A549 (cell line): ENCODE results near the gene GPRIN3. TPM values are rescaled to one million over a fixed set of nuclear protein-coding genes. Genes with fewer than 3 reads are reported as not detected.
A peak's percentile ranks its signal among the peaks of the same experiment; 100 is the strongest.

ENCODE experiments used
- ATAC-seq, 2 experiments: fragments of 200-7000 bp in 1 of 2; fragments of >200 bp in 1 of 2; cut with Nextera tagmentation in 1 of 2; cut with Tn5 transposase in 1 of 2; 3 replicates each; pipeline versions ENCODE4 v1.8.0 to v1.9.1; 2018 to 2020; ENCODE audit warnings: mild to moderate bottlenecking in 1 of 2, moderate library complexity in 1 of 2
- CTCF ChIA-PET: fragments of 300-600 bp; sonication (Branson Sonifier 250); formaldehyde crosslinking; extraction: SDS; loops from one replicate; lab custom pipeline; 2021; ENCODE audit warnings: antibody characterized with exemption, inconsistent platforms; lab: Yijun Ruan, JAX
- POLR2A ChIA-PET: fragments of 350-600 bp; formaldehyde crosslinking; extraction: SDS; loops from one replicate; lab custom pipeline; 2021; ENCODE audit warnings: antibody characterized with exemption, inconsistent platforms; lab: Yijun Ruan, JAX
- DNase-seq, 2 experiments: peaks; one replicate each; pipeline versions ENCODE4 v3.0.0 to v3.0.0-alpha.2; 2011 to 2016; ENCODE audit warnings: low read depth in 1 of 2, low spot score in 1 of 2
- FAIRE-seq: peaks from 2 replicates; lab custom pipeline; 2011; peaks lifted over from hg19 to GRCh38; lab: Jason Lieb, UNC
- H3K27ac ChIP-seq, 2 experiments: fragments of >200 bp; sonication (Bioruptor Twin); formaldehyde crosslinking; 3 replicates each; pipeline ENCODE4 v1.5.1; 2016 to 2017
- H3K4me1 ChIP-seq: fragments of >200 bp; sonication (Bioruptor Twin); formaldehyde crosslinking; 3 replicates; pipeline ENCODE4 v1.6.1; 2016
- H3K4me2 ChIP-seq: fragments of >200 bp; sonication (Bioruptor Twin); formaldehyde crosslinking; 3 replicates; pipeline ENCODE4 v1.6.1; 2016
- H3K4me3 ChIP-seq: fragments of >200 bp; sonication (Bioruptor Twin); formaldehyde crosslinking; 3 replicates; pipeline ENCODE4 v1.5.1; 2016
- H3K9me3 ChIP-seq: fragments of >200 bp; sonication (Bioruptor Twin); formaldehyde crosslinking; 3 replicates; pipeline ENCODE4 v1.6.1; 2016
- BHLHE40 ChIP-seq: IDR thresholded peaks from 2 replicates; pipeline ENCODE4 v1.6.1; 2012; ENCODE audit warnings: low read depth, low read length, inconsistent platforms
- CBX2 ChIP-seq: fragments of 200-600 bp; sonication (generic); IDR thresholded peaks from 2 replicates; pipeline ENCODE4 v1.6.1; 2016; ENCODE audit warnings: low read depth, mild to moderate bottlenecking, borderline replicate concordance
- CEBPB ChIP-seq, 2 experiments: fragments of >200 bp in 1 of 2; sonication (Bioruptor Twin) in 1 of 2; formaldehyde crosslinking in 1 of 2; IDR thresholded peaks; 2 replicates each; pipeline ENCODE4 v1.6.1; 2012 to 2016
- EHF ChIP-seq: fragments of 250-450 bp; sonication (Bioruptor Pico); IDR thresholded peaks from 2 replicates; pipeline ENCODE4 v1.5.0; 2020; ENCODE audit warnings: mild to moderate bottlenecking
- EP300 ChIP-seq, 2 experiments: fragments of >200 bp; sonication (Bioruptor Twin); formaldehyde crosslinking; IDR thresholded peaks; 2 replicates in 1 of 2; 3 replicates in 1 of 2; pipeline ENCODE4 v1.6.1; 2016 to 2017
- ESRRA ChIP-seq: fragments of 150-350 bp; IDR thresholded peaks from 2 replicates; pipeline ENCODE4 v1.6.1; 2014; ENCODE audit warnings: mild to moderate bottlenecking, low read length, borderline replicate concordance
- FOSL2 ChIP-seq, 2 experiments: fragments of 450-650 bp in 1 of 2; fragments of >200 bp in 1 of 2; sonication (Bioruptor Twin) in 1 of 2; formaldehyde crosslinking; IDR thresholded peaks; 2 replicates each; pipeline versions ENCODE4 v1.5.0 to v1.6.1; 2016 to 2020; ENCODE audit warnings: mild to moderate bottlenecking in 1 of 2, moderate library complexity in 1 of 2
- FOXS1 ChIP-seq: fragments of 250-450 bp; sonication (Bioruptor Pico); IDR thresholded peaks from 2 replicates; pipeline ENCODE4 v1.5.0; 2020; ENCODE audit warnings: mild to moderate bottlenecking, moderate library complexity
- GATA3 ChIP-seq: IDR thresholded peaks from 2 replicates; pipeline ENCODE4 v1.6.1; 2012; ENCODE audit warnings: borderline replicate concordance
- HDAC2 ChIP-seq: fragments of 200-600 bp; sonication (generic); IDR thresholded peaks from 2 replicates; pipeline ENCODE4 v1.6.1; 2016
- HOXA7 ChIP-seq: fragments of 250-450 bp; sonication (Bioruptor Pico); IDR thresholded peaks from 2 replicates; pipeline ENCODE4 v1.5.0; 2020; ENCODE audit warnings: mild to moderate bottlenecking, moderate library complexity
- HOXB5 ChIP-seq: fragments of 250-450 bp; sonication (Bioruptor Pico); IDR thresholded peaks from 2 replicates; pipeline ENCODE4 v1.5.0; 2020; ENCODE audit warnings: mild to moderate bottlenecking, moderate library complexity
- JUN ChIP-seq, 2 experiments: fragments of >200 bp; sonication (Bioruptor Twin); formaldehyde crosslinking; IDR thresholded peaks; 2 replicates in 1 of 2; 3 replicates in 1 of 2; pipeline ENCODE4 v1.6.1; 2016 to 2017
- JUNB ChIP-seq: fragments of >200 bp; sonication (Bioruptor Twin); formaldehyde crosslinking; IDR thresholded peaks from 2 replicates; pipeline ENCODE4 v1.6.1; 2016
- MYC ChIP-seq: IDR thresholded peaks from 2 replicates; pipeline ENCODE4 v1.6.1; 2012; ENCODE audit warnings: mild to moderate bottlenecking, inconsistent platforms, low read length, improper control_type of control experiment, borderline replicate concordance
- POLR2AphosphoS2 ChIP-seq: conservative IDR thresholded peaks from 2 replicates; pipeline ENCODE4 v1.6.1; 2012; ENCODE audit warnings: low read length, improper control_type of control experiment, inconsistent platforms
- RARB ChIP-seq: fragments of 250-450 bp; sonication (Bioruptor Pico); IDR thresholded peaks from 2 replicates; pipeline ENCODE4 v1.8.0; 2021; ENCODE audit warnings: mild to moderate bottlenecking, moderate library complexity
- RCOR1 ChIP-seq: fragments of 150-350 bp; IDR thresholded peaks from 2 replicates; pipeline ENCODE4 v1.6.1; 2014; ENCODE audit warnings: antibody characterized with exemption, low read length, low read depth
- RFX5 ChIP-seq: fragments of 450-650 bp; IDR thresholded peaks from 2 replicates; pipeline ENCODE4 v1.7.1; 2014; ENCODE audit warnings: antibody characterized with exemption, mild to moderate bottlenecking, moderate library complexity
- SMC3 ChIP-seq: fragments of >200 bp; sonication (Bioruptor Twin); formaldehyde crosslinking; IDR thresholded peaks from 3 replicates; pipeline ENCODE4 v1.6.1; 2018; ENCODE audit warnings: inconsistent platforms
- TFCP2L1 ChIP-seq: fragments of 250-450 bp; sonication (Bioruptor Pico); IDR thresholded peaks from 2 replicates; pipeline ENCODE4 v1.5.0; 2021; ENCODE audit warnings: mild to moderate bottlenecking
- TP53 ChIP-seq: fragments of 250-450 bp; sonication (Bioruptor Pico); IDR thresholded peaks from 2 replicates; pipeline ENCODE4 v1.5.0; 2021; ENCODE audit warnings: mild to moderate bottlenecking, moderate library complexity
- ZFP36 ChIP-seq: fragments of 450-650 bp; IDR thresholded peaks from 2 replicates; pipeline ENCODE4 v1.6.1; 2014; ENCODE audit warnings: borderline replicate concordance; ENCODE audit not compliant: partially characterized antibody
- ZSCAN20 ChIP-seq: fragments of 250-450 bp; sonication (Bioruptor Pico); IDR thresholded peaks from 2 replicates; pipeline ENCODE4 v1.8.0; 2022; ENCODE audit warnings: mild to moderate bottlenecking, moderate library complexity
- WGBS: methylation state at CpG from one replicate; pipeline ENCODE4 v1.1.6; 2017; ENCODE audit errors: missing lambda C conversion rate; 5-methylcytosine and 5-hydroxymethylcytosine counted together
- polyA plus RNA-seq, 4 experiments: library from polyadenylated mRNA; depleted of rRNA in 3 of 4; stranded (reverse); fragments of >200 nt; fragmentation: RNase III in 1 of 4; extraction: RNeasy Plus Mini Kit Qiagen cat#74134 plus additional on column Dnase treatment in 1 of 4; gene quantifications; 2 replicates in 3 of 4; 3 replicates in 1 of 4; pipeline ENCODE4 v1.2.3, GENCODE V29; 2011 to 2017
- TF ChIP-seq, protein P1 (sequence below): fragments of 150-350 bp; IDR thresholded peaks from 2 replicates; pipeline ENCODE4 v1.6.1; 2014; ENCODE audit warnings: low read depth, mild to moderate bottlenecking, low read length
- TF ChIP-seq, protein P2 (sequence below): fragments of >200 bp; sonication (Bioruptor Twin); formaldehyde crosslinking; IDR thresholded peaks from 3 replicates; pipeline ENCODE4 v1.6.1; 2016
- TF ChIP-seq, protein P3 (sequence below): IDR thresholded peaks from 2 replicates; pipeline ENCODE4 v1.6.1; 2012
- TF ChIP-seq, protein P4 (sequence below): fragments of 250-450 bp; sonication (Bioruptor Pico); IDR thresholded peaks from 2 replicates; pipeline ENCODE4 v1.5.0; 2021; ENCODE audit warnings: mild to moderate bottlenecking, moderate library complexity, borderline replicate concordance
- TF ChIP-seq, protein P5 (sequence below): fragments of >200 bp; sonication (Bioruptor Twin); formaldehyde crosslinking; IDR thresholded peaks from 3 replicates; pipeline ENCODE4 v1.5.1; 2016

The GPRIN3 gene
- polyA plus RNA-seq, 2 of the 4 experiments (the other 2 are of a cell fraction) = 6.8 to 18.7 TPM

DNA sequence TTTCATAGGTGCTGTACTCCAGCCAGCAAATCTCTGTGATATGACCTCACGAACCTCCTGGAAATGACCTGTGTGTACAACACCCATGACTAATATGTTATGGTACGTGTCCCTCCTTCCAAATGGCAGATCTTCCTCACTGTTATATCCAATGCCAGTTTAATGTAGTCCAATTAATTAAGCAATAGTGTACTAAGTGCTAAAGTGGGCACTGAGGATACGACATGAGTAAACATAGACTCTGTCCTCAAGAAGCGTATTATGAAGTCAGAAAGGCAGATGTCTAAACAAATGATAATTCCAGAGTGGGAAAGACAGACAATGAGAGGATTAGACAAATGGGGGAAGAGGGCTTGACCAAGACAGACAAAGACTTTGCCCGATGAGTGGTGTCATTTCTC is 33.9 kb downstream of the GPRIN3 start (continued):
- TF ChIP-seq, protein P1, sequence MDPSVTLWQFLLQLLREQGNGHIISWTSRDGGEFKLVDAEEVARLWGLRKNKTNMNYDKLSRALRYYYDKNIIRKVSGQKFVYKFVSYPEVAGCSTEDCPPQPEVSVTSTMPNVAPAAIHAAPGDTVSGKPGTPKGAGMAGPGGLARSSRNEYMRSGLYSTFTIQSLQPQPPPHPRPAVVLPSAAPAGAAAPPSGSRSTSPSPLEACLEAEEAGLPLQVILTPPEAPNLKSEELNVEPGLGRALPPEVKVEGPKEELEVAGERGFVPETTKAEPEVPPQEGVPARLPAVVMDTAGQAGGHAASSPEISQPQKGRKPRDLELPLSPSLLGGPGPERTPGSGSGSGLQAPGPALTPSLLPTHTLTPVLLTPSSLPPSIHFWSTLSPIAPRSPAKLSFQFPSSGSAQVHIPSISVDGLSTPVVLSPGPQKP = no peak
- TF ChIP-seq, protein P2, sequence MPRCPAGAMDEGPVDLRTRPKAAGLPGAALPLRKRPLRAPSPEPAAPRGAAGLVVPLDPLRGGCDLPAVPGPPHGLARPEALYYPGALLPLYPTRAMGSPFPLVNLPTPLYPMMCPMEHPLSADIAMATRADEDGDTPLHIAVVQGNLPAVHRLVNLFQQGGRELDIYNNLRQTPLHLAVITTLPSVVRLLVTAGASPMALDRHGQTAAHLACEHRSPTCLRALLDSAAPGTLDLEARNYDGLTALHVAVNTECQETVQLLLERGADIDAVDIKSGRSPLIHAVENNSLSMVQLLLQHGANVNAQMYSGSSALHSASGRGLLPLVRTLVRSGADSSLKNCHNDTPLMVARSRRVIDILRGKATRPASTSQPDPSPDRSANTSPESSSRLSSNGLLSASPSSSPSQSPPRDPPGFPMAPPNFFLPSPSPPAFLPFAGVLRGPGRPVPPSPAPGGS = peak; percentile 45; the same call in 1 of the 3 replicates
- no peak for TF ChIP-seq SMC3
- 0 out of 2 replicates have a peak, but pooled peaks have one; percentile 33 for TF ChIP-seq FOXS1
- TF ChIP-seq RARB (CRISPR knock-in tag) = peak; percentile 77; the same call in 1 of the 2 replicates
- TF ChIP-seq POLR2AphosphoS2 = no peak
- TF ChIP-seq HOXA7 = no peak
- no peak for TF ChIP-seq ESRRA
- peak; percentile 90 to 92; a peak in 4 of 5 replicates for TF ChIP-seq JUN (IDR thresholded peaks at IDR 0.05)
- no peak for TF ChIP-seq TFCP2L1 (CRISPR knock-in tag)
- TF ChIP-seq, protein P3, sequence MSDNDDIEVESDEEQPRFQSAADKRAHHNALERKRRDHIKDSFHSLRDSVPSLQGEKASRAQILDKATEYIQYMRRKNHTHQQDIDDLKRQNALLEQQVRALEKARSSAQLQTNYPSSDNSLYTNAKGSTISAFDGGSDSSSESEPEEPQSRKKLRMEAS = peak; percentile 59; the same call in 1 of the 2 replicates
- TF ChIP-seq HOXB5 (CRISPR knock-in tag) = peak; percentile 39; the same call in 1 of the 2 replicates
- 0 out of 2 replicates have a peak, but pooled peaks have one; percentile 2 for TF ChIP-seq ZSCAN20 (CRISPR knock-in tag)
- peak; percentile 77 for TF ChIP-seq FOSL2 (IDR thresholded peaks at IDR 0.05)
- peak; percentile 93 for TF ChIP-seq FOSL2 (CRISPR knock-in tag; IDR thresholded peaks at IDR 0.05)

DNA sequence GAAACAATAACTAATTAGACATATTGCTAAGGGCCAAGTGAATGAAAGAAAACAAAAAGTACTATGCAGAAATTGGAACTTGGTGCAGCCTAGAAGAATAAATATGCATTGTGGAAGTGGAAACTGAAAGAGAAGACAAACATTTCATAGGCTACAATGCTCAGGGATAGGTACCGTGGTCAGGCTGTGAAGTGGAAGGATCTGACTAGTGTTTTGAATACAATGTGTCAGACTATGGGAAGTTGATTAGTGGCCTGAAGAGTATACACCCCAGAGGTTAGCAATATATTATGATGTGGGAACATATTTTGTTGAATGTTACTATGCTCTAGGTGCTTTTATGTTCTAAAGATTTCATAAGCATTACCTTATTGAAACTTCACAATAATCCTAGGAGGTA is 36.8 kb downstream of the GPRIN3 start:
- TF ChIP-seq BHLHE40 (no peak), JUNB (no peak), ZFP36 (no peak), EHF (CRISPR knock-in tag) (no peak), HOXB5 (CRISPR knock-in tag) (no peak), POLR2AphosphoS2 (no peak)
- TF ChIP-seq, protein P4, sequence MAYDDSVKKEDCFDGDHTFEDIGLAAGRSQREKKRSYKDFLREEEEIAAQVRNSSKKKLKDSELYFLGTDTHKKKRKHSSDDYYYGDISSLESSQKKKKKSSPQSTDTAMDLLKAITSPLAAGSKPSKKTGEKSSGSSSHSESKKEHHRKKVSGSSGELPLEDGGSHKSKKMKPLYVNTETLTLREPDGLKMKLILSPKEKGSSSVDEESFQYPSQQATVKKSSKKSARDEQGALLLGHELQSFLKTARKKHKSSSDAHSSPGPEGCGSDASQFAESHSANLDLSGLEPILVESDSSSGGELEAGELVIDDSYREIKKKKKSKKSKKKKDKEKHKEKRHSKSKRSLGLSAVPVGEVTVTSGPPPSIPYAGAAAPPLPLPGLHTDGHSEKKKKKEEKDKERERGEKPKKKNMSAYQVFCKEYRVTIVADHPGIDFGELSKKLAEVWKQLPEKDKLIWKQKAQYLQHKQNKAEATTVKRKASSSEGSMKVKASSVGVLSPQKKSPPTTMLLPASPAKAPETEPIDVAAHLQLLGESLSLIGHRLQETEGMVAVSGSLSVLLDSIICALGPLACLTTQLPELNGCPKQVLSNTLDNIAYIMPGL (CRISPR knock-in tag) = no peak
- TF ChIP-seq, all 56 proteins: peak for 0
- WGBS = 74% methylated on average over 1 of the region's 1 CpG
- no peak for FAIRE-seq
- Histone ChIP-seq H3K4me3 (no peak overlapping the region), H3K9me3 (0 out of 3 replicates have a peak, but pooled peaks cover 3% of the 10 kb centered on the region), H3K4me1 (peaks cover 57% of the 10 kb centered on the region), H3K4me2 (no peak overlapping the region), H3K27ac (peak overlapping the region in 1 of 2 experiments; percentile 97; a peak in 3 of 6 replicates)
- ChIA-PET POLR2A (no interaction called here), CTCF (interaction anchor here (0.6 kb wide), 1 partner anchor 76 kb away, joined by 3 read pairs; no protein-coding TSS in a partner anchor)
- no peak for ATAC-seq
- no peak for DNase-seq

DNA sequence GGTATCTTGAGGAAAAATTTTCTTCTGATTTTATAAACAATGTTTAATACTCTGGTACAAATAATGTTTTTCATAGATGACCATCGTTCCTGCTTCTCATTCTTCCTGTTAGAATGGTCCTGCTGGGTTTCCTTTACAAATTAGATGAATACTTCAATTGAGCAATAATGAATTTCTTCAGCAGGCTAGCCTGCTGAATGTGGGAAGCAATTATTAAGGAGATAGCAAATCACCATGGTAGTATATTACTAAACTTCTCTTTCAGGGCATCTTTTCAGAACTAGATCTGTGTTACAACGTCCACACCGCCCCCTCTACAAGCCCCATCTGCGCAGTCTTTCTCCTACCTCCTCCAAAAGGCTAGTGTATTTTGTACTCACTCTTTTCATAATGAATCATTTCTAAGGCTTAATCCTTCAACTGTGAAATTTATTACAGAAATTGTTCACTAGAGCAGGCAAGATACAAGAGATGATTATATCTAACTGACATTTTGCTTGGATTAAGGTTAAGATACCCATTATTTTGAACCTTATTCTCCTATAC is 38.4 kb downstream of the GPRIN3 start:
- 77% methylated on average over 4 of the region's 4 CpGs for WGBS
- FAIRE-seq (no peak), ATAC-seq (no peak), DNase-seq (no peak)
- POLR2A ChIA-PET = no interaction called here
- Histone ChIP-seq H3K4me2 (no peak overlapping the region), H3K27ac (peak overlapping the region; percentile 35 to 62; a peak in 2 of 6 replicates), H3K4me1 (peaks cover 43% of the 10 kb centered on the region), H3K9me3 (peaks cover 11% of the 10 kb centered on the region), H3K4me3 (no peak overlapping the region)
- CTCF ChIA-PET = no interaction called here
- TF ChIP-seq JUNB = no peak
- no peak for TF ChIP-seq MYC
- no peak for TF ChIP-seq TP53 (CRISPR knock-in tag)
- TF ChIP-seq RCOR1 = no peak
- no peak for TF ChIP-seq RFX5
- no peak for TF ChIP-seq FOSL2 (IDR thresholded peaks at IDR 0.05)
- no peak for TF ChIP-seq FOSL2 (CRISPR knock-in tag; IDR thresholded peaks at IDR 0.05)
- no peak for TF ChIP-seq CEBPB (IDR thresholded peaks at IDR 0.05)
- TF ChIP-seq, protein P5, sequence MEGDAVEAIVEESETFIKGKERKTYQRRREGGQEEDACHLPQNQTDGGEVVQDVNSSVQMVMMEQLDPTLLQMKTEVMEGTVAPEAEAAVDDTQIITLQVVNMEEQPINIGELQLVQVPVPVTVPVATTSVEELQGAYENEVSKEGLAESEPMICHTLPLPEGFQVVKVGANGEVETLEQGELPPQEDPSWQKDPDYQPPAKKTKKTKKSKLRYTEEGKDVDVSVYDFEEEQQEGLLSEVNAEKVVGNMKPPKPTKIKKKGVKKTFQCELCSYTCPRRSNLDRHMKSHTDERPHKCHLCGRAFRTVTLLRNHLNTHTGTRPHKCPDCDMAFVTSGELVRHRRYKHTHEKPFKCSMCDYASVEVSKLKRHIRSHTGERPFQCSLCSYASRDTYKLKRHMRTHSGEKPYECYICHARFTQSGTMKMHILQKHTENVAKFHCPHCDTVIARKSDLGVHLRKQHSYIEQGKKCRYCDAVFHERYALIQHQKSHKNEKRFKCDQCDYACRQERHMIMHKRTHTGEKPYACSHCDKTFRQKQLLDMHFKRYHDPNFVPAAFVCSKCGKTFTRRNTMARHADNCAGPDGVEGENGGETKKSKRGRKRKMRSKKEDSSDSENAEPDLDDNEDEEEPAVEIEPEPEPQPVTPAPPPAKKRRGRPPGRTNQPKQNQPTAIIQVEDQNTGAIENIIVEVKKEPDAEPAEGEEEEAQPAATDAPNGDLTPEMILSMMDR = no peak
- no peak for TF ChIP-seq EP300 (IDR thresholded peaks at IDR 0.05)
- TF ChIP-seq ZSCAN20 (CRISPR knock-in tag) = no peak
- no peak for TF ChIP-seq CBX2
- TF ChIP-seq HDAC2 = no peak
- TF ChIP-seq GATA3 = no peak
- no peak for TF ChIP-seq BHLHE40
